SK-N-SH (cell line): ENCODE data around the gene GLRA1. TPM values are rescaled to one million over a fixed set of nuclear protein-coding genes. Genes with fewer than 3 reads are reported as not detected.

ENCODE experiments used
- CTCF ChIA-PET: fragments of 300-600, 350-600 bp; formaldehyde crosslinking; extraction: SDS; loops from one replicate; lab custom pipeline; 2021; lab: Yijun Ruan, JAX
- POLR2A ChIA-PET: fragments of 350-600 bp; sonication (Branson Sonifier 250); formaldehyde crosslinking; extraction: SDS; loops from one replicate; lab custom pipeline; 2020; ENCODE audit warnings: antibody characterized with exemption, inconsistent platforms; lab: Yijun Ruan, JAX
- DNase-seq: peaks from one replicate; pipeline ENCODE4 v3.0.0; 2012
- H2AFZ ChIP-seq: fragments of 200-600 bp; sonication (generic); 2 replicates; pipeline ENCODE4 v1.8.1; 2016; ENCODE audit warnings: antibody characterized with exemption, mild to moderate bottlenecking, low read depth
- H3F3A ChIP-seq: fragments of 200-600 bp; sonication (generic); replicated peaks from 2 replicates; pipeline ENCODE3; 2016; ENCODE audit warnings: antibody characterized with exemption, mild to moderate bottlenecking; ENCODE audit not compliant: insufficient read depth
- H3K27ac ChIP-seq, 2 experiments: fragments of 200-500 bp in 1 of 2; fragments of 200-600 bp in 1 of 2; sonication (Bioruptor generic) in 1 of 2; sonication (generic), shearing (Covaris generic) in 1 of 2; 2 replicates each; pipeline versions ENCODE4 v1.5.1 to v1.6.1; 2014 to 2016; ENCODE audit warnings: low read depth in 2 of 2, inconsistent platforms in 1 of 2, low read length in 1 of 2, mild to moderate bottlenecking in 1 of 2, mixed read lengths in 1 of 2
- H3K27me3 ChIP-seq: fragments of 200-600 bp; sonication (generic), shearing (Covaris generic); 2 replicates; pipeline ENCODE4 v1.6.1; 2016; ENCODE audit warnings: mixed run types; ENCODE audit not compliant: insufficient read depth
- H3K36me3 ChIP-seq, 2 experiments: fragments of 200-500 bp in 1 of 2; fragments of 200-600 bp in 1 of 2; sonication (Bioruptor generic) in 1 of 2; sonication (generic) in 1 of 2; replicated peaks in 1 of 2; 2 replicates each; pipeline versions ENCODE3 to v1.5.1; 2014 to 2016; ENCODE audit warnings: low read length in 1 of 2, mild to moderate bottlenecking in 1 of 2; ENCODE audit not compliant: insufficient read depth in 2 of 2, control insufficient read depth in 1 of 2
- H3K4me1 ChIP-seq, 2 experiments: fragments of 200-500 bp in 1 of 2; fragments of 200-600 bp in 1 of 2; sonication (Bioruptor generic) in 1 of 2; sonication (generic), shearing (Covaris generic) in 1 of 2; 2 replicates each; pipeline versions ENCODE4 v1.5.1 to v1.6.1; 2014 to 2016; ENCODE audit warnings: low read depth in 1 of 2, low read length in 1 of 2, mixed run types in 1 of 2; ENCODE audit not compliant: insufficient read depth in 2 of 2, control insufficient read depth in 1 of 2
- H3K4me2 ChIP-seq: fragments of 200-600 bp; sonication (generic), shearing (Covaris generic); 2 replicates; pipeline ENCODE4 v1.6.1; 2017; ENCODE audit warnings: mixed run types
- H3K4me3 ChIP-seq, 2 experiments: fragments of 200-500 bp in 1 of 2; fragments of 200-600 bp in 1 of 2; sonication (Bioruptor generic) in 1 of 2; sonication (generic), shearing (Covaris generic) in 1 of 2; 2 replicates each; pipeline versions ENCODE4 v1.5.1 to v1.8.1; 2014 to 2016; ENCODE audit warnings: low read depth in 2 of 2, inconsistent platforms in 1 of 2, low read length in 1 of 2, mild to moderate bottlenecking in 1 of 2, mixed read lengths in 1 of 2, moderate library complexity in 1 of 2
- H3K79me2 ChIP-seq: fragments of 200-600 bp; sonication (generic); 2 replicates; pipeline ENCODE4 v1.8.1; 2017; ENCODE audit warnings: mild to moderate bottlenecking; ENCODE audit not compliant: insufficient read depth
- H3K9ac ChIP-seq: fragments of 200-600 bp; sonication (generic); 2 replicates; pipeline ENCODE4 v1.6.1; 2017; ENCODE audit warnings: mixed run types
- H3K9me2 ChIP-seq: fragments of 200-600 bp; sonication (generic); 2 replicates; pipeline ENCODE4 v1.6.1; 2017; ENCODE audit warnings: mixed run types
- H3K9me3 ChIP-seq: fragments of 200-600 bp; sonication (generic); 2 replicates; pipeline ENCODE4 v1.6.1; 2017; ENCODE audit warnings: mixed run types, mild to moderate bottlenecking, moderate library complexity
- H4K20me1 ChIP-seq: fragments of 200-600 bp; sonication (generic); 2 replicates; pipeline ENCODE4 v1.6.1; 2017; ENCODE audit warnings: mild to moderate bottlenecking, mixed run types; ENCODE audit not compliant: insufficient read depth
- CTCF ChIP-seq: fragments of 200-600 bp; sonication (generic); IDR thresholded peaks from 2 replicates; pipeline ENCODE4 v1.6.1; 2017; ENCODE audit warnings: antibody characterized with exemption, mild to moderate bottlenecking, moderate library complexity
- EP300 ChIP-seq, 2 experiments: IDR thresholded peaks; 2 replicates each; pipeline versions ENCODE4 v1.4.0 to v1.6.1; 2012; ENCODE audit warnings: borderline replicate concordance in 1 of 2, low read depth in 1 of 2, low read length in 1 of 2
- FOSL2 ChIP-seq: IDR thresholded peaks from 2 replicates; pipeline ENCODE4 v1.4.0; 2012; ENCODE audit warnings: low read depth, mild to moderate bottlenecking, moderate library complexity, borderline replicate concordance
- FOXM1 ChIP-seq: IDR thresholded peaks from 2 replicates; pipeline ENCODE4 v1.4.0; 2012; ENCODE audit warnings: low read depth, mild to moderate bottlenecking
- POLR2AphosphoS5 ChIP-seq: IDR thresholded peaks from 2 replicates; pipeline ENCODE4 v1.6.1; 2012; ENCODE audit warnings: low read depth, low read length
- RCOR1 ChIP-seq: fragments of 150-350 bp; IDR thresholded peaks from 2 replicates; pipeline ENCODE4 v1.6.1; 2017; ENCODE audit warnings: antibody characterized with exemption, low read length
- SIN3A ChIP-seq: IDR thresholded peaks from 2 replicates; pipeline ENCODE4 v1.6.1; 2012; ENCODE audit warnings: low read depth, mild to moderate bottlenecking, low read length, moderate library complexity, borderline replicate concordance
- SMC3 ChIP-seq: IDR thresholded peaks from 2 replicates; pipeline ENCODE4 v1.6.1; 2012; ENCODE audit warnings: low read depth, low read length, improper control_type of control experiment
- USF2 ChIP-seq: fragments of 150-350 bp; IDR thresholded peaks from 2 replicates; pipeline ENCODE4 v1.6.1; 2017; ENCODE audit warnings: antibody characterized with exemption, low read length, low read depth, borderline replicate concordance
- YY1 ChIP-seq: IDR thresholded peaks from 2 replicates; pipeline ENCODE4 v1.4.0; 2012; ENCODE audit warnings: low read depth, mild to moderate bottlenecking
- WGBS: methylation state at CpG from one replicate; pipeline ENCODE4 v1.1.6; 2017; ENCODE audit warnings: low lambda C conversion rate; 5-methylcytosine and 5-hydroxymethylcytosine counted together
- polyA plus RNA-seq, 3 experiments: library from polyadenylated mRNA; depleted of rRNA; stranded (reverse); fragments of >200 nt; gene quantifications; 2 replicates each; pipeline ENCODE4 v1.2.3, GENCODE V29; 2012
- TF ChIP-seq, protein P1 (sequence below): fragments of 150-350 bp; IDR thresholded peaks from 2 replicates; pipeline ENCODE4 v1.6.1; 2016; ENCODE audit warnings: mild to moderate bottlenecking, low read depth, low read length
- TF ChIP-seq, protein P2 (sequence below): IDR thresholded peaks from 2 replicates; pipeline ENCODE4 v1.4.0; 2012; ENCODE audit warnings: low read depth, borderline replicate concordance
- TF ChIP-seq, protein P3 (sequence below): IDR thresholded peaks from 2 replicates; pipeline ENCODE4 v1.4.0; 2012; ENCODE audit warnings: low read depth

GLRA1 gene
- polyA plus RNA-seq, 1 of the 3 experiments (the other 2 are of a cell fraction) = not detected

DNA sequence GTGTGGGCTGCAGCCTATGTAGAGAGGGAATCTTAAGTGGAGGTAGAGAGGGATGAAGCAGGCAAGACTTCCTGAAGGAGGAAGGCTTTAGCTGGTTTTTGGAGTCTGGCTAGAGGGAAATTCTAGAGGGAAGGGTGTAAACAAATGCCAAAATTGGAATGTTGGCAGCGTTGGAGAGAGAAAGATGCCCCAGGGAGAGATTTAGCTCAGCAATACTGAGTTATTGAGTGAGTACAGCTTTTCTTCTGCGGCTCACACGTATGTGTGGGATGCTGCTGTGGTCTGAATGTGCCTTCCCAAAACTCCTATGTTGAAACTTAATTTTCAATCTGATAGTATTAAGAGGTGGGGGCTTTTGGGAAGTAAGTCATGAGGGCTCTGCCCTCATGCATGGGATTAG, 24.5 kb upstream of the GLRA1 start:
- Histone ChIP-seq H3K4me1 (no peaks in the 10 kb centered on the region), H3K4me2 (no peak overlapping the region), H3K9ac (no peak overlapping the region), H3F3A (no peaks in the 10 kb centered on the region), H3K9me2 (no peaks in the 10 kb centered on the region), H3K4me3 (no peak overlapping the region), H3K36me3 (no peaks in the 10 kb centered on the region), H3K9me3 (no peaks in the 10 kb centered on the region), H3K79me2 (no peaks in the 10 kb centered on the region), H4K20me1 (no peaks in the 10 kb centered on the region), H3K27me3 (no peaks in the 10 kb centered on the region), H2AFZ (no peak overlapping the region), H3K27ac (no peak overlapping the region)
- ChIA-PET CTCF (interaction anchor here (1.4 to 1.5 kb wide), 2 partner anchors 15 to 25 kb away, joined by 3 to 6 read pairs; no protein-coding TSS in a partner anchor), POLR2A (no interaction called here)
- 13% methylated on average over 3 of the region's 3 CpGs for WGBS
- TF ChIP-seq FOSL2 = no peak
- no peak for TF ChIP-seq POLR2AphosphoS5
- no peak for TF ChIP-seq CTCF
- no peak for TF ChIP-seq EP300 (IDR thresholded peaks at IDR 0.05; ENCODE audit: borderline replicate concordance in 1 of 2, low read depth in 1 of 2, low read length in 1 of 2)
- no peak for TF ChIP-seq SIN3A
- TF ChIP-seq SMC3 = no peak
- TF ChIP-seq, protein P1, sequence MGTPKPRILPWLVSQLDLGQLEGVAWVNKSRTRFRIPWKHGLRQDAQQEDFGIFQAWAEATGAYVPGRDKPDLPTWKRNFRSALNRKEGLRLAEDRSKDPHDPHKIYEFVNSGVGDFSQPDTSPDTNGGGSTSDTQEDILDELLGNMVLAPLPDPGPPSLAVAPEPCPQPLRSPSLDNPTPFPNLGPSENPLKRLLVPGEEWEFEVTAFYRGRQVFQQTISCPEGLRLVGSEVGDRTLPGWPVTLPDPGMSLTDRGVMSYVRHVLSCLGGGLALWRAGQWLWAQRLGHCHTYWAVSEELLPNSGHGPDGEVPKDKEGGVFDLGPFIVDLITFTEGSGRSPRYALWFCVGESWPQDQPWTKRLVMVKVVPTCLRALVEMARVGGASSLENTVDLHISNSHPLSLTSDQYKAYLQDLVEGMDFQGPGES = no peak
- TF ChIP-seq YY1 = no peak
- no peak for TF ChIP-seq USF2
- TF ChIP-seq RCOR1 = no peak
- TF ChIP-seq, protein P2, sequence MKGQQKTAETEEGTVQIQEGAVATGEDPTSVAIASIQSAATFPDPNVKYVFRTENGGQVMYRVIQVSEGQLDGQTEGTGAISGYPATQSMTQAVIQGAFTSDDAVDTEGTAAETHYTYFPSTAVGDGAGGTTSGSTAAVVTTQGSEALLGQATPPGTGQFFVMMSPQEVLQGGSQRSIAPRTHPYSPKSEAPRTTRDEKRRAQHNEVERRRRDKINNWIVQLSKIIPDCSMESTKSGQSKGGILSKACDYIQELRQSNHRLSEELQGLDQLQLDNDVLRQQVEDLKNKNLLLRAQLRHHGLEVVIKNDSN = no peak
- TF ChIP-seq, protein P3, sequence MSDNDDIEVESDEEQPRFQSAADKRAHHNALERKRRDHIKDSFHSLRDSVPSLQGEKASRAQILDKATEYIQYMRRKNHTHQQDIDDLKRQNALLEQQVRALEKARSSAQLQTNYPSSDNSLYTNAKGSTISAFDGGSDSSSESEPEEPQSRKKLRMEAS = no peak
- TF ChIP-seq FOXM1 = no peak
- DNase-seq = no peak
